ENCODE results near the gene SURF6.

Gene SURF6

GRCh38 chr9:133282464-133283238 is 53.3 kb downstream of the SURF6 start:
- CTCF ChIA-PET, result no interaction called here
- POLR2A ChIA-PET, result no interaction called here
- TF ChIP-seq TARDBP (IDR thresholded peaks at IDR 0.05) (no peak), BHLHE40 (IDR thresholded peaks at IDR 0.05; ENCODE audit: borderline replicate concordance) (no peak), PKNOX1 (IDR thresholded peaks at IDR 0.05) (no peak), CTBP1 (IDR thresholded peaks at IDR 0.05; ENCODE audit: borderline replicate concordance) (no peak), ELF4 (IDR thresholded peaks at IDR 0.05) (no peak), FOXK2 (IDR thresholded peaks at IDR 0.05) (no peak), HDGF (IDR thresholded peaks at IDR 0.05; ENCODE audit: borderline replicate concordance) (no peak), ZNF384 (IDR thresholded peaks at IDR 0.05) (no peak), SUZ12 (IDR thresholded peaks at IDR 0.05) (no peak)
- no peak for DNase-seq (ENCODE audit: extremely low spot score)

GRCh38 chr9:133280392-133280791 is 55.6 kb downstream of the SURF6 start:
- CTCF ChIA-PET, result no interaction called here
- no peak for DNase-seq (ENCODE audit: extremely low spot score)
- TF ChIP-seq TARDBP (IDR thresholded peaks at IDR 0.05) (no peak), L3MBTL2 (conservative IDR thresholded peaks at IDR 0.05) (no peak), NFRKB (IDR thresholded peaks at IDR 0.05) (no peak), HDGF (IDR thresholded peaks at IDR 0.05; ENCODE audit: borderline replicate concordance) (no peak), PKNOX1 (IDR thresholded peaks at IDR 0.05) (no peak), FOXM1 (IDR thresholded peaks at IDR 0.05; ENCODE audit: borderline replicate concordance) (no peak), BHLHE40 (IDR thresholded peaks at IDR 0.05; ENCODE audit: borderline replicate concordance) (no peak), FOXA1 (IDR thresholded peaks at IDR 0.05) (no peak)

More at GRCh38 chr9:133280392-133280791, 55.6 kb downstream of the SURF6 start:
- POLR2A ChIA-PET, result no interaction called here

All from HEK293T (cell line).